ENCODE results near the gene SLC19A1. TPM values are rescaled to one million over a fixed set of nuclear protein-coding genes. Genes with fewer than 3 reads are reported as not detected.
A peak's percentile ranks its signal among the peaks of the same experiment; 100 is the strongest.

SLC19A1 gene
- polyA plus RNA-seq, 1 of the 3 experiments (the other 2 are of a cell fraction): 15.0 TPM

DNA sequence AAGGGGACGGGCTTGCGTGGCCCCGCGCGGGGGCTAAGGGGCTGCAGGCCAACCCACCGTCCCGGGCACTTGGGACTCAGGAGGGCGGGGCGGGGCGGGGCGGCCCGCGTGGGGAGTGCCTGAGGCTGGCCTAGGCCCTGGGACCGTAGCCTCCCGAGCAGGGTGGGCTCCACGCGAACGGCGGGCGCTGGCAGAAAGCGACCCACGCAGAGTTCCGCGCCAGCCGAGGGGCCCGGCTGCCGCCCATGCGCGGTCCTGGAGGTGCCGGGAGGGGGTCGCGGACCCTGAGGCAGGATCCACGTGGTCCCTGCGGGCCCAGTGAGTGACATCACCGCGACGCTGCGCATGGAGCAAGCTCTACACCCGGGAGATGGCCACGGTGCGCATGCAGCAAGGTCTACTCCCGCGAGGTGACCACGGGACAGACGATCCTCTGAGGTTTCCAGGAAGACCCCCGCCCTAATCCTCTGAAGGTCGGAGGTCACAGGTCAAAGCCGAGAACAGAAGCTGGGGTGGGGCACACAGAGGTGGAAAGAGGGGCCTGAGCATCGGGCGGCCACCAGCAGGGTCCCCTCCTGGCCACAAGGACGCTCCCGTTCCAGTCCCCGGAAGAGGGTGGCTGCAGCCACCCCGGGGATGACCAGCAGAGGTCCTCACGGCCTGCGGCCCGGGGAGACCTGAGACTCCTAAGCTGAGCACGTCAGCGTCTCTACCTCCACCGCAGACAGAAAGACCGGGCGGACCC is 13.5 kb upstream of the SLC19A1 start (continued):
- TF ChIP-seq, protein P1, sequence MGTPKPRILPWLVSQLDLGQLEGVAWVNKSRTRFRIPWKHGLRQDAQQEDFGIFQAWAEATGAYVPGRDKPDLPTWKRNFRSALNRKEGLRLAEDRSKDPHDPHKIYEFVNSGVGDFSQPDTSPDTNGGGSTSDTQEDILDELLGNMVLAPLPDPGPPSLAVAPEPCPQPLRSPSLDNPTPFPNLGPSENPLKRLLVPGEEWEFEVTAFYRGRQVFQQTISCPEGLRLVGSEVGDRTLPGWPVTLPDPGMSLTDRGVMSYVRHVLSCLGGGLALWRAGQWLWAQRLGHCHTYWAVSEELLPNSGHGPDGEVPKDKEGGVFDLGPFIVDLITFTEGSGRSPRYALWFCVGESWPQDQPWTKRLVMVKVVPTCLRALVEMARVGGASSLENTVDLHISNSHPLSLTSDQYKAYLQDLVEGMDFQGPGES (IDR thresholded peaks at IDR 0.05; ENCODE audit: low read depth, low read length): no peak
- TF ChIP-seq TAF1 (IDR thresholded peaks at IDR 0.05; ENCODE audit: borderline replicate concordance, low read depth, low read length) (peak; percentile 41; the same call in 1 of the 2 replicates), TEAD4 (IDR thresholded peaks at IDR 0.05; ENCODE audit: borderline replicate concordance, insufficient read depth) (no peak), TCF12 (IDR thresholded peaks at IDR 0.05) (no peak)
- TF ChIP-seq, protein P2, sequence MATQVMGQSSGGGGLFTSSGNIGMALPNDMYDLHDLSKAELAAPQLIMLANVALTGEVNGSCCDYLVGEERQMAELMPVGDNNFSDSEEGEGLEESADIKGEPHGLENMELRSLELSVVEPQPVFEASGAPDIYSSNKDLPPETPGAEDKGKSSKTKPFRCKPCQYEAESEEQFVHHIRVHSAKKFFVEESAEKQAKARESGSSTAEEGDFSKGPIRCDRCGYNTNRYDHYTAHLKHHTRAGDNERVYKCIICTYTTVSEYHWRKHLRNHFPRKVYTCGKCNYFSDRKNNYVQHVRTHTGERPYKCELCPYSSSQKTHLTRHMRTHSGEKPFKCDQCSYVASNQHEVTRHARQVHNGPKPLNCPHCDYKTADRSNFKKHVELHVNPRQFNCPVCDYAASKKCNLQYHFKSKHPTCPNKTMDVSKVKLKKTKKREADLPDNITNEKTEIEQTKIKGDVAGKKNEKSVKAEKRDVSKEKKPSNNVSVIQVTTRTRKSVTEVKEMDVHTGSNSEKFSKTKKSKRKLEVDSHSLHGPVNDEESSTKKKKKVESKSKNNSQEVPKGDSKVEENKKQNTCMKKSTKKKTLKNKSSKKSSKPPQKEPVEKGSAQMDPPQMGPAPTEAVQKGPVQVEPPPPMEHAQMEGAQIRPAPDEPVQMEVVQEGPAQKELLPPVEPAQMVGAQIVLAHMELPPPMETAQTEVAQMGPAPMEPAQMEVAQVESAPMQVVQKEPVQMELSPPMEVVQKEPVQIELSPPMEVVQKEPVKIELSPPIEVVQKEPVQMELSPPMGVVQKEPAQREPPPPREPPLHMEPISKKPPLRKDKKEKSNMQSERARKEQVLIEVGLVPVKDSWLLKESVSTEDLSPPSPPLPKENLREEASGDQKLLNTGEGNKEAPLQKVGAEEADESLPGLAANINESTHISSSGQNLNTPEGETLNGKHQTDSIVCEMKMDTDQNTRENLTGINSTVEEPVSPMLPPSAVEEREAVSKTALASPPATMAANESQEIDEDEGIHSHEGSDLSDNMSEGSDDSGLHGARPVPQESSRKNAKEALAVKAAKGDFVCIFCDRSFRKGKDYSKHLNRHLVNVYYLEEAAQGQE (IDR thresholded peaks at IDR 0.05; ENCODE audit: low read depth, low read length): no peak

DNA sequence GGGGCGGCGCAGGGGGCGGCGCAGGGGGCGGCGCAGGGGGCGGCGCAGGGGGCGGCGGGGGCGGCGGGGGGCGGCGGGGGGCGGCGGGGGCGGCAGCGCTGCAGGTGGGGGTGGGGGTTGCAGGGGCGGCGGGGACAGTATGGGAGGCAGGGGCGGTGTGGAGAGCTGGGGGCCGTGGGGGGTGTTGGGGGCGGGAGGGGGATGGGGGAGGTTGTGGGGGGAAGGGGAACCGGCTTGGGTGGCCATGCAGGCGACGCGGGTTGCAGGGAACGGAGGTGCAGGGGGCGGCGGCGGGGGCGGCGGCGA is 13.0 kb upstream of the SLC19A1 start:
- Histone ChIP-seq H3K4me3 (ENCODE audit: low read depth in 2 of 2, low read length in 1 of 2) (peak overlapping the region in 1 of 2 experiments; percentile 58; a peak in 2 of 4 replicates), H2AFZ (ENCODE audit: low read depth) (no peak overlapping the region)
- POLR2A ChIA-PET: interaction anchor here (1.0 to 2.2 kb wide), 10 partner anchors 16 to 339 kb away, joined by 3 to 18 read pairs (median 5); no protein-coding TSS in a partner anchor

More for the DNA sequence above, 13.0 kb upstream of the SLC19A1 start:
- H3K9me3 ChIP-seq: no peaks in the 10 kb centered on the region
- no peaks in the 10 kb centered on the region for H3K9me2 ChIP-seq
- H3K36me3 ChIP-seq (replicated peaks in 1 of 2; ENCODE audit: control insufficient read depth in 1 of 2, insufficient read depth in 2 of 2, low read length in 1 of 2): no peaks in the 10 kb centered on the region
- no peaks in the 10 kb centered on the region for H3K79me2 ChIP-seq (ENCODE audit: insufficient read depth)
- no peaks in the 10 kb centered on the region for H4K20me1 ChIP-seq (ENCODE audit: insufficient read depth)
- CTCF ChIA-PET: interaction anchor here (1.2 to 7.4 kb wide), 46 partner anchors 9 to 587 kb away, joined by 3 to 135 read pairs (median 7); no protein-coding TSS in a partner anchor
- peaks cover 0 to 18% of the 10 kb centered on the region in 2 experiments; a peak in 1 of 4 replicates for H3K4me1 ChIP-seq (ENCODE audit: control insufficient read depth in 1 of 2, insufficient read depth in 2 of 2, low read depth in 1 of 2, low read length in 1 of 2)
- DNase-seq: peak; percentile 91
- peak overlapping the region in 1 of 2 experiments; percentile 85; a peak in 2 of 4 replicates for H3K27ac ChIP-seq (ENCODE audit: low read depth in 2 of 2, low read length in 1 of 2)
- H3K4me2 ChIP-seq: peak overlapping the region; percentile 98; the same call in 1 of the 2 replicates
- no peaks in the 10 kb centered on the region for H3K27me3 ChIP-seq (ENCODE audit: insufficient read depth)
- 5% methylated on average over 13 of the region's 34 CpGs for WGBS (ENCODE audit: low lambda C conversion rate)
- H3K9ac ChIP-seq: no peak overlapping the region
- TF ChIP-seq, protein P3, sequence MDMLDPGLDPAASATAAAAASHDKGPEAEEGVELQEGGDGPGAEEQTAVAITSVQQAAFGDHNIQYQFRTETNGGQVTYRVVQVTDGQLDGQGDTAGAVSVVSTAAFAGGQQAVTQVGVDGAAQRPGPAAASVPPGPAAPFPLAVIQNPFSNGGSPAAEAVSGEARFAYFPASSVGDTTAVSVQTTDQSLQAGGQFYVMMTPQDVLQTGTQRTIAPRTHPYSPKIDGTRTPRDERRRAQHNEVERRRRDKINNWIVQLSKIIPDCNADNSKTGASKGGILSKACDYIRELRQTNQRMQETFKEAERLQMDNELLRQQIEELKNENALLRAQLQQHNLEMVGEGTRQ (IDR thresholded peaks at IDR 0.05; ENCODE audit: borderline replicate concordance, low read depth, low read length): no peak
- TF ChIP-seq MXI1 (IDR thresholded peaks at IDR 0.05; ENCODE audit: low read depth, low read length) (no peak), YY1 (IDR thresholded peaks at IDR 0.05; ENCODE audit: low read depth) (no peak), GATA2 (CRISPR knock-in tag; IDR thresholded peaks at IDR 0.05) (no peak), FOSL2 (IDR thresholded peaks at IDR 0.05; ENCODE audit: borderline replicate concordance, low read depth) (no peak), TEAD4 (IDR thresholded peaks at IDR 0.05; ENCODE audit: borderline replicate concordance, insufficient read depth) (no peak), SIN3A (IDR thresholded peaks at IDR 0.05; ENCODE audit: borderline replicate concordance, low read depth, low read length) (no peak), EZH2phosphoT487 (IDR thresholded peaks at IDR 0.05; ENCODE audit: borderline replicate concordance, low read depth) (no peak), RXRA (IDR thresholded peaks at IDR 0.05; ENCODE audit: borderline replicate concordance, low read depth) (no peak), CHD2 (IDR thresholded peaks at IDR 0.05; ENCODE audit: low read length, partially characterized antibody) (no peak)
- peaks cover 6% of the 10 kb centered on the region for H3F3A ChIP-seq (replicated peaks; ENCODE audit: insufficient read depth)

Data from SK-N-SH (cell line).